ENCODE results near the gene AXL. TPM values are rescaled to one million over a fixed set of nuclear protein-coding genes. Genes with fewer than 3 reads are reported as not detected.

Gene AXL
- total RNA-seq, 4 donors from 2014 or later, result 72.0 to 110 (median 88.5) TPM

- DNase-seq (ENCODE audit: low spot score in 2 of 2), result no peak
- Histone ChIP-seq H3K36me3 (peaks cover 0 to 77% (median 0%) of the 10 kb centered on the region in 3 donors), H3K27ac (no peak overlapping the region), H3K27me3 (no peaks in the 10 kb centered on the region), H3K4me3 (no peak overlapping the region), H3K4me1 (peaks cover 0 to 8% (median 4%) of the 10 kb centered on the region in 4 donors), H3K9me3 (no peaks in the 10 kb centered on the region)
- WGBS, 2 donors, result 61 to 71% methylated on average over 4 of the region's 4 CpGs
- peak in 1 of 2 donors; percentile 64 for TF ChIP-seq EP300 (IDR thresholded peaks at IDR 0.05)
- TF ChIP-seq CTCF (IDR thresholded peaks at IDR 0.05), result no peak
Observed at GRCh38 chr19:41233748-41234240, 14.8 kb downstream of the AXL start.

- peaks cover 0 to 85% (median 0%) of the 10 kb centered on the region in 3 donors for H3K36me3 ChIP-seq
Observed at GRCh38 chr19:41234512-41235168, 15.6 kb downstream of the AXL start.

GRCh38 chr19:41235480-41235879, 16.5 kb downstream of the AXL start:
- no peak for DNase-seq (ENCODE audit: low spot score in 2 of 2)
- peaks cover 0 to 8% (median 0%) of the 10 kb centered on the region in 4 donors for H3K4me1 ChIP-seq
- WGBS, 2 donors, result 80 to 88% methylated on average over 4 of the region's 4 CpGs
- peaks cover 0 to 94% (median 0%) of the 10 kb centered on the region in 3 donors for H3K36me3 ChIP-seq
- H3K9me3 ChIP-seq, result no peaks in the 10 kb centered on the region
- TF ChIP-seq CTCF (IDR thresholded peaks at IDR 0.05) (no peak), EP300 (IDR thresholded peaks at IDR 0.05) (no peak), POLR2A (IDR thresholded peaks at IDR 0.05) (no peak)
- no peak overlapping the region for H3K4me3 ChIP-seq
- no peak overlapping the region for H3K27ac ChIP-seq
- H3K27me3 ChIP-seq, result no peaks in the 10 kb centered on the region

More at GRCh38 chr19:41234512-41235168, 15.6 kb downstream of the AXL start:
- DNase-seq (ENCODE audit: low spot score in 2 of 2), result no peak
- Histone ChIP-seq H3K9me3 (no peaks in the 10 kb centered on the region), H3K4me1 (peaks cover 0 to 8% (median 1%) of the 10 kb centered on the region in 4 donors), H3K27ac (no peak overlapping the region), H3K27me3 (no peaks in the 10 kb centered on the region), H3K4me3 (no peak overlapping the region)
- WGBS, 2 donors, result 82 to 85% methylated on average over 8 of the region's 8 CpGs
- TF ChIP-seq POLR2A (IDR thresholded peaks at IDR 0.05), result no peak
- no peak for TF ChIP-seq CTCF (IDR thresholded peaks at IDR 0.05)
- no peak for TF ChIP-seq EP300 (IDR thresholded peaks at IDR 0.05)

GRCh38 chr19:41238244-41238643, 19.2 kb downstream of the AXL start:
- H3K9me3 ChIP-seq, result no peaks in the 10 kb centered on the region
- peaks cover 0 to 97% (median 0%) of the 10 kb centered on the region in 3 donors for H3K36me3 ChIP-seq
- no peak for TF ChIP-seq POLR2A (IDR thresholded peaks at IDR 0.05)
- peak in 1 of 2 donors; percentile 13 for TF ChIP-seq EP300 (IDR thresholded peaks at IDR 0.05)
- TF ChIP-seq CTCF (IDR thresholded peaks at IDR 0.05), result no peak
- H3K4me3 ChIP-seq, result no peak overlapping the region
- H3K27me3 ChIP-seq, result no peaks in the 10 kb centered on the region
- WGBS, 2 donors, result 72% methylated on average over 10 of the region's 10 CpGs
- DNase-seq (ENCODE audit: low spot score in 2 of 2), result no peak
- H3K27ac ChIP-seq, result no peak overlapping the region
- H3K4me1 ChIP-seq, result peaks cover 0 to 3% (median 0%) of the 10 kb centered on the region in 4 donors

GRCh38 chr19:41239363-41239762, 20.3 kb downstream of the AXL start:
- Histone ChIP-seq H3K27me3 (no peaks in the 10 kb centered on the region), H3K27ac (no peak overlapping the region), H3K4me3 (no peak overlapping the region), H3K9me3 (no peaks in the 10 kb centered on the region), H3K4me1 (no peaks in the 10 kb centered on the region), H3K36me3 (peaks cover 0 to 97% (median 0%) of the 10 kb centered on the region in 3 donors)
- TF ChIP-seq CTCF (IDR thresholded peaks at IDR 0.05), result no peak
- TF ChIP-seq EP300 (IDR thresholded peaks at IDR 0.05), result no peak
- no peak for TF ChIP-seq POLR2A (IDR thresholded peaks at IDR 0.05)
- 88 to 89% methylated on average over 9 of the region's 9 CpGs for WGBS, 2 donors
- no peak for DNase-seq (ENCODE audit: low spot score in 2 of 2)

All from tibial nerve (tissue), 4 donors.